ENCODE results near the gene PKP3. TPM values are rescaled to one million over a fixed set of nuclear protein-coding genes. Genes with fewer than 3 reads are reported as not detected.

Gene PKP3
- total RNA-seq, 2 experiments from 2014 or later: 0.60 TPM; not detected in 1

GRCh38 chr11:396511-396947, 2.5 kb downstream of the PKP3 start:
- H3K36me3 Mint-ChIP-seq (ENCODE audit: low read depth): no peaks in the 10 kb centered on the region
- DNase-seq (peak in 3 of 14 experiments; percentile 32 to 59 (median 52)), ATAC-seq (ENCODE audit: poor library complexity) (peak; percentile 49)
- ChIA-PET POLR2A (interaction anchor here (1.1 to 2.1 kb wide), 4 partner anchors 10 to 190 kb away, joined by 5 to 19 read pairs (median 6); partner anchors contain the start of genes BET1L and RIC8A), CTCF (interaction anchor here (1.5 to 2.3 kb wide), 5 partner anchors 9 to 146 kb away, joined by 3 to 9 read pairs (median 5); no protein-coding TSS in a partner anchor)
- TF ChIP-seq CTCF (IDR thresholded peaks at IDR 0.05): no peak
- Histone ChIP-seq H3K4me1 (ENCODE audit: insufficient read depth, low read length) (peaks cover 24% of the 10 kb centered on the region), H3K36me3 (ENCODE audit: insufficient read depth, low read length) (no peaks in the 10 kb centered on the region), H3K9me3 (ENCODE audit: control insufficient read depth in 1 of 2, insufficient read depth in 1 of 2, low read length in 2 of 2) (peaks cover 0 to 7% of the 10 kb centered on the region in 2 experiments), H3K27ac (ENCODE audit: low read depth in 1 of 2, low read length in 2 of 2) (no peak overlapping the region), H3K4me3 (ENCODE audit: low read length) (peak overlapping the region; percentile 47), H3K27me3 (ENCODE audit: control insufficient read depth in 1 of 2, insufficient read depth in 2 of 2, low read length in 2 of 2) (no peaks in the 10 kb centered on the region)
- peaks cover 5% of the 10 kb centered on the region for H3K4me1 Mint-ChIP-seq (ENCODE audit: low read depth)
- intact Hi-C loops (cut with DNase I, micrococcal nuclease): loop anchor here in 1 of 2 experiments (2.0 kb wide), 1 partner anchor 146 kb away; no protein-coding TSS in a partner anchor
- H3K27ac Mint-ChIP-seq: no peak overlapping the region
- no peak overlapping the region for H3K4me3 Mint-ChIP-seq
- H3K27me3 Mint-ChIP-seq: peaks cover 16% of the 10 kb centered on the region
- no peaks in the 10 kb centered on the region for H3K9me3 Mint-ChIP-seq

- DNase-seq (peak in 7 of 14 experiments; percentile 31 to 71 (median 62)), ATAC-seq (ENCODE audit: poor library complexity) (peak; percentile 68)
- no peak overlapping the region for H3K27ac ChIP-seq (ENCODE audit: low read depth in 1 of 2, low read length in 2 of 2)
- no peaks in the 10 kb centered on the region for H3K27me3 ChIP-seq (ENCODE audit: control insufficient read depth in 1 of 2, insufficient read depth in 2 of 2, low read length in 2 of 2)
- POLR2A ChIA-PET: interaction anchor here (1.1 to 2.1 kb wide), 4 partner anchors 9 to 190 kb away, joined by 5 to 19 read pairs (median 6); partner anchors contain the start of genes BET1L and RIC8A
- H3K4me3 Mint-ChIP-seq: no peak overlapping the region
- H3K27ac Mint-ChIP-seq: no peak overlapping the region
- no peaks in the 10 kb centered on the region for H3K36me3 Mint-ChIP-seq (ENCODE audit: low read depth)
- CTCF ChIA-PET: interaction anchor here (1.0 to 2.3 kb wide), 6 partner anchors 9 to 146 kb away, joined by 3 to 9 read pairs (median 4); partner anchors contain the start of gene PTDSS2
- H3K27me3 Mint-ChIP-seq: peaks cover 16% of the 10 kb centered on the region
- no peaks in the 10 kb centered on the region for H3K36me3 ChIP-seq (ENCODE audit: insufficient read depth, low read length)
- TF ChIP-seq CTCF (IDR thresholded peaks at IDR 0.05): peak; percentile 39
- peaks cover 5% of the 10 kb centered on the region for H3K4me1 Mint-ChIP-seq (ENCODE audit: low read depth)
- H3K4me3 ChIP-seq (ENCODE audit: low read length): peak overlapping the region; percentile 47
- H3K9me3 ChIP-seq (ENCODE audit: control insufficient read depth in 1 of 2, insufficient read depth in 1 of 2, low read length in 2 of 2): peaks cover 0 to 7% of the 10 kb centered on the region in 2 experiments
- H3K4me1 ChIP-seq (ENCODE audit: insufficient read depth, low read length): peaks cover 24% of the 10 kb centered on the region
- intact Hi-C loops (cut with DNase I, micrococcal nuclease): loop anchor here in 1 of 2 experiments (1.0 to 2.0 kb wide), 2 partner anchors 92 to 146 kb away; no protein-coding TSS in a partner anchor
- H3K9me3 Mint-ChIP-seq: no peaks in the 10 kb centered on the region
Observed at GRCh38 chr11:396948-397548, 3.0 kb downstream of the PKP3 start.

- ChIA-PET POLR2A (interaction anchor here (0.6 to 1.4 kb wide), 2 partner anchors 16 to 49 kb away, joined by 3 to 5 read pairs; partner anchors contain the start of gene SIGIRR), CTCF (no interaction called here)
- H3K27me3 Mint-ChIP-seq: peaks cover 16% of the 10 kb centered on the region
- no peak for TF ChIP-seq CTCF (IDR thresholded peaks at IDR 0.05)
- Histone ChIP-seq H3K27me3 (ENCODE audit: control insufficient read depth in 1 of 2, insufficient read depth in 2 of 2, low read length in 2 of 2) (no peaks in the 10 kb centered on the region), H3K36me3 (ENCODE audit: insufficient read depth, low read length) (no peaks in the 10 kb centered on the region), H3K9me3 (ENCODE audit: control insufficient read depth in 1 of 2, insufficient read depth in 1 of 2, low read length in 2 of 2) (peaks cover 0 to 7% of the 10 kb centered on the region in 2 experiments), H3K4me1 (ENCODE audit: insufficient read depth, low read length) (peaks cover 24% of the 10 kb centered on the region), H3K27ac (ENCODE audit: low read depth in 1 of 2, low read length in 2 of 2) (no peak overlapping the region), H3K4me3 (ENCODE audit: low read length) (no peak overlapping the region)
- no peak overlapping the region for H3K27ac Mint-ChIP-seq
- intact Hi-C loops (cut with DNase I, micrococcal nuclease): no loop called here
- peaks cover 5% of the 10 kb centered on the region for H3K4me1 Mint-ChIP-seq (ENCODE audit: low read depth)
- peak overlapping the region; percentile 45 for H3K4me3 Mint-ChIP-seq
- no peak for ATAC-seq (ENCODE audit: poor library complexity)
- no peak for DNase-seq
- no peaks in the 10 kb centered on the region for H3K9me3 Mint-ChIP-seq
- no peaks in the 10 kb centered on the region for H3K36me3 Mint-ChIP-seq (ENCODE audit: low read depth)
Observed at GRCh38 chr11:398826-399225, 4.8 kb downstream of the PKP3 start.

All from CD4-positive, alpha-beta T cell (primary cell).